HepG2 (cell line): ENCODE data around the gene CCT6A. TPM values are rescaled to one million over a fixed set of nuclear protein-coding genes. Genes with fewer than 3 reads are reported as not detected.

ENCODE experiments used
- AGO1 ChIP-seq: fragments of 200-400 bp; formaldehyde crosslinking; IDR thresholded peaks from 2 replicates; pipeline ENCODE4 v1.6.1; 2017; ENCODE audit warnings: mild to moderate bottlenecking, low read depth, low read length, moderate library complexity; ENCODE audit not compliant: poor library complexity, severe bottlenecking
- CREM ChIP-seq, 2 experiments: sonication (generic) in 1 of 2; formaldehyde crosslinking in 1 of 2; IDR thresholded peaks; 2 replicates each; pipeline versions ENCODE4 v1.4.0 to v1.6.1; 2016 to 2020; ENCODE audit warnings: antibody characterized with exemption in 1 of 2, mild to moderate bottlenecking in 1 of 2, missing genetic modification reagents in 1 of 2
- EHMT2 ChIP-seq: fragments of 200-600 bp; sonication (generic); IDR thresholded peaks from 2 replicates; pipeline ENCODE4 v1.7.0; 2017; ENCODE audit warnings: antibody characterized with exemption, low read depth, low read length, borderline replicate concordance
- GFI1 ChIP-seq: sonication (generic); formaldehyde crosslinking; IDR thresholded peaks from 2 replicates; pipeline ENCODE4 v1.5.0; 2020; ENCODE audit warnings: missing genetic modification reagents, mild to moderate bottlenecking, borderline replicate concordance
- HMG20A ChIP-seq: IDR thresholded peaks from 2 replicates; pipeline ENCODE4 v1.6.1; 2016; ENCODE audit warnings: borderline replicate concordance
- MAF1 ChIP-seq: sonication (generic); formaldehyde crosslinking; IDR thresholded peaks from 2 replicates; pipeline ENCODE4 v1.5.0; 2020; ENCODE audit warnings: missing genetic modification reagents, borderline replicate concordance
- MEIS1 ChIP-seq: sonication (generic); formaldehyde crosslinking; IDR thresholded peaks from 2 replicates; pipeline ENCODE4 v1.9.0; 2021; ENCODE audit warnings: mild to moderate bottlenecking, missing genetic modification reagents, moderate library complexity, borderline replicate concordance
- NFE2L2 ChIP-seq: fragments of 150-350 bp; IDR thresholded peaks from 2 replicates; pipeline ENCODE4 v1.6.1; 2014; ENCODE audit warnings: low read length
- NR2F2 ChIP-seq: IDR thresholded peaks from 2 replicates; pipeline ENCODE4 v1.6.1; 2012; ENCODE audit warnings: low read depth, inconsistent platforms, borderline replicate concordance
- SALL2 ChIP-seq: sonication (generic); formaldehyde crosslinking; IDR thresholded peaks from 2 replicates; pipeline ENCODE4 v1.8.1; 2023; ENCODE audit warnings: mild to moderate bottlenecking, missing genetic modification reagents, inconsistent platforms
- TOPORS ChIP-seq: sonication (generic); formaldehyde crosslinking; IDR thresholded peaks from 2 replicates; pipeline ENCODE4 v1.8.0; 2023; ENCODE audit warnings: mild to moderate bottlenecking, missing genetic modification reagents
- WIZ ChIP-seq: sonication (generic); formaldehyde crosslinking; IDR thresholded peaks from 2 replicates; pipeline ENCODE4 v1.5.1; 2020; ENCODE audit warnings: mild to moderate bottlenecking, missing genetic modification reagents
- ZNF12 ChIP-seq: sonication (generic); formaldehyde crosslinking; IDR thresholded peaks from 2 replicates; pipeline ENCODE4 v1.5.0; 2020; ENCODE audit warnings: missing genetic modification reagents
- ZNF234 ChIP-seq: sonication (generic); formaldehyde crosslinking; conservative IDR thresholded peaks from 2 replicates; pipeline ENCODE4 v1.5.1; 2020; ENCODE audit warnings: mild to moderate bottlenecking, missing genetic modification reagents
- ZNF335 ChIP-seq: sonication (generic); formaldehyde crosslinking; IDR thresholded peaks from 2 replicates; pipeline ENCODE4 v1.4.0; 2020; ENCODE audit warnings: missing genetic modification reagents
- ZNF337 ChIP-seq: sonication (generic); formaldehyde crosslinking; IDR thresholded peaks from 2 replicates; pipeline ENCODE4 v1.5.1; 2020; ENCODE audit warnings: missing genetic modification reagents, low read depth, mild to moderate bottlenecking, borderline replicate concordance
- ZNF496 ChIP-seq: sonication (generic); formaldehyde crosslinking; IDR thresholded peaks from 2 replicates; pipeline ENCODE4 v1.8.1; 2023; ENCODE audit warnings: mild to moderate bottlenecking, moderate library complexity, missing genetic modification reagents; ENCODE audit not compliant: insufficient replicate concordance
- ZNF782 ChIP-seq: sonication (generic); formaldehyde crosslinking; IDR thresholded peaks from 2 replicates; pipeline ENCODE4 v1.4.0; 2020; ENCODE audit warnings: missing genetic modification reagents, mild to moderate bottlenecking, borderline replicate concordance
- polyA plus RNA-seq, 8 experiments: library from polyadenylated mRNA; depleted of rRNA in 3 of 8; stranded (reverse) in 7 of 8; unstranded in 1 of 8; fragments of >200 nt; fragmentation: Illumina TruSeq in 4 of 8; extraction: Trizol in 4 of 8; gene quantifications; 2 replicates each; pipeline versions ENCODE4 v1.2.1 to v1.2.3, GENCODE V29; 2011 to 2016; ENCODE audit warnings: low read depth in 4 of 8, missing spikeins in 1 of 8, mixed read lengths in 1 of 8; ENCODE audit not compliant: insufficient read depth in 1 of 8
- total RNA-seq, 5 experiments: library from RNA; depleted of rRNA; stranded (reverse); fragments of >200 nt; fragmentation: Illumina TruSeq; extraction: Trizol; gene quantifications; 2 replicates each; pipeline ENCODE4 v1.2.3, GENCODE V29; 2016; ENCODE audit warnings: low read depth in 1 of 5
- TF ChIP-seq, protein P1 (sequence below): sonication (generic); formaldehyde crosslinking; IDR thresholded peaks from 2 replicates; pipeline ENCODE4 v1.4.0; 2020; ENCODE audit warnings: missing genetic modification reagents
- TF ChIP-seq, protein P2 (sequence below): sonication (generic); formaldehyde crosslinking; IDR thresholded peaks from 2 replicates; pipeline ENCODE4 v1.4.0; 2020; ENCODE audit warnings: missing genetic modification reagents
- TF ChIP-seq, protein P3 (sequence below): sonication (generic); formaldehyde crosslinking; IDR thresholded peaks from 2 replicates; pipeline ENCODE4 v1.4.0; 2020; ENCODE audit warnings: missing genetic modification reagents, borderline replicate concordance
- TF ChIP-seq, protein P4 (sequence below): sonication (generic); formaldehyde crosslinking; IDR thresholded peaks from 2 replicates; pipeline ENCODE4 v1.8.0; 2022; ENCODE audit warnings: missing genetic modification reagents, low read depth, mild to moderate bottlenecking, borderline replicate concordance
- TF ChIP-seq, protein P5 (sequence below): sonication (generic); formaldehyde crosslinking; IDR thresholded peaks from 2 replicates; pipeline ENCODE4 v1.4.0; 2020; ENCODE audit warnings: missing genetic modification reagents

The CCT6A gene
- total and polyA plus RNA-seq, 2 of the 13 experiments (the other 11 are each of a cell fraction or from before 2014, with no cell fraction given) = 219 to 292 TPM

DNA sequence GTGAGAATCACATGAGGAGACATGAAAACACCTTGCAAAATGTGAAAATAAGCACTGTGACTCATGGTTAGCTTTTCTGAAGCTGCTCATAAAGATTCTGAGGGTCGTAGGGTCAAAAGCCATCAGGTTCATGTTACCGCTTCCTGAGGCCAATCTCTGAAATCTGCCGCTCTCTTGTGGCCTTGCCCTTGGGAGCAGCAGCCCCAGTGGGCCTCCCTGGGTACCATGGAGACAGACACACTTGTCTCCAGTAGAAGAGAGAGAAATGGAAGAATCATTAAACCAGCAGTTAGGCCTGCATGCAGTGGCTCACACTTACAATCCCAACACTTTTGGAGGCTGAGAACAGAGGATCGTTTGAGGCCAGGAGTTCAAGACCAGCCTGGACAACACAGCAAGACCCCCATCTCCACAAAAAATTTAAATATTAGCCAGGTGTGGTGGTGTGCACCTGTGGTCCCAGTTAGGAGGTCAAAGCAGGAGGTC is 44.4 kb upstream of the CCT6A start (continued):
- TF ChIP-seq EHMT2 (peak; percentile 55; the same call in 1 of the 2 replicates), MEIS1 (no peak), MAF1 (CRISPR knock-in tag) (peak; percentile 49; the same call in 1 of the 2 replicates), ZNF12 (CRISPR knock-in tag) (no peak), HMG20A (CRISPR knock-in tag) (peak; percentile 90; the same call in 1 of the 2 replicates), CREM (IDR thresholded peaks at IDR 0.05) (peak; percentile 89), CREM (CRISPR knock-in tag; IDR thresholded peaks at IDR 0.05) (no peak), ZNF496 (CRISPR knock-in tag) (no peak), GFI1 (CRISPR knock-in tag) (peak; percentile 91), ZNF234 (CRISPR knock-in tag) (no peak), AGO1 (no peak), TOPORS (CRISPR knock-in tag) (no peak; the same call in 1 of the 2 replicates), ZNF782 (CRISPR knock-in tag) (no peak), ZNF335 (peak; percentile 71), NFE2L2 (no peak), SALL2 (no peak), NR2F2 (peak; percentile 98), WIZ (CRISPR knock-in tag) (no peak), ZNF337 (CRISPR knock-in tag) (peak; percentile 56; the same call in 1 of the 2 replicates)
- TF ChIP-seq, protein P1, sequence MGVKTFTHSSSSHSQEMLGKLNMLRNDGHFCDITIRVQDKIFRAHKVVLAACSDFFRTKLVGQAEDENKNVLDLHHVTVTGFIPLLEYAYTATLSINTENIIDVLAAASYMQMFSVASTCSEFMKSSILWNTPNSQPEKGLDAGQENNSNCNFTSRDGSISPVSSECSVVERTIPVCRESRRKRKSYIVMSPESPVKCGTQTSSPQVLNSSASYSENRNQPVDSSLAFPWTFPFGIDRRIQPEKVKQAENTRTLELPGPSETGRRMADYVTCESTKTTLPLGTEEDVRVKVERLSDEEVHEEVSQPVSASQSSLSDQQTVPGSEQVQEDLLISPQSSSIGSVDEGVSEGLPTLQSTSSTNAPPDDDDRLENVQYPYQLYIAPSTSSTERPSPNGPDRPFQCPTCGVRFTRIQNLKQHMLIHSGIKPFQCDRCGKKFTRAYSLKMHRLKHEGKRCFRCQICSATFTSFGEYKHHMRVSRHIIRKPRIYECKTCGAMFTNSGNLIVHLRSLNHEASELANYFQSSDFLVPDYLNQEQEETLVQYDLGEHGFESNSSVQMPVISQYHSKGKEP = no peak
- TF ChIP-seq, protein P2, sequence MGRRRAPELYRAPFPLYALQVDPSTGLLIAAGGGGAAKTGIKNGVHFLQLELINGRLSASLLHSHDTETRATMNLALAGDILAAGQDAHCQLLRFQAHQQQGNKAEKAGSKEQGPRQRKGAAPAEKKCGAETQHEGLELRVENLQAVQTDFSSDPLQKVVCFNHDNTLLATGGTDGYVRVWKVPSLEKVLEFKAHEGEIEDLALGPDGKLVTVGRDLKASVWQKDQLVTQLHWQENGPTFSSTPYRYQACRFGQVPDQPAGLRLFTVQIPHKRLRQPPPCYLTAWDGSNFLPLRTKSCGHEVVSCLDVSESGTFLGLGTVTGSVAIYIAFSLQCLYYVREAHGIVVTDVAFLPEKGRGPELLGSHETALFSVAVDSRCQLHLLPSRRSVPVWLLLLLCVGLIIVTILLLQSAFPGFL (CRISPR knock-in tag) = no peak
- TF ChIP-seq, protein P3, sequence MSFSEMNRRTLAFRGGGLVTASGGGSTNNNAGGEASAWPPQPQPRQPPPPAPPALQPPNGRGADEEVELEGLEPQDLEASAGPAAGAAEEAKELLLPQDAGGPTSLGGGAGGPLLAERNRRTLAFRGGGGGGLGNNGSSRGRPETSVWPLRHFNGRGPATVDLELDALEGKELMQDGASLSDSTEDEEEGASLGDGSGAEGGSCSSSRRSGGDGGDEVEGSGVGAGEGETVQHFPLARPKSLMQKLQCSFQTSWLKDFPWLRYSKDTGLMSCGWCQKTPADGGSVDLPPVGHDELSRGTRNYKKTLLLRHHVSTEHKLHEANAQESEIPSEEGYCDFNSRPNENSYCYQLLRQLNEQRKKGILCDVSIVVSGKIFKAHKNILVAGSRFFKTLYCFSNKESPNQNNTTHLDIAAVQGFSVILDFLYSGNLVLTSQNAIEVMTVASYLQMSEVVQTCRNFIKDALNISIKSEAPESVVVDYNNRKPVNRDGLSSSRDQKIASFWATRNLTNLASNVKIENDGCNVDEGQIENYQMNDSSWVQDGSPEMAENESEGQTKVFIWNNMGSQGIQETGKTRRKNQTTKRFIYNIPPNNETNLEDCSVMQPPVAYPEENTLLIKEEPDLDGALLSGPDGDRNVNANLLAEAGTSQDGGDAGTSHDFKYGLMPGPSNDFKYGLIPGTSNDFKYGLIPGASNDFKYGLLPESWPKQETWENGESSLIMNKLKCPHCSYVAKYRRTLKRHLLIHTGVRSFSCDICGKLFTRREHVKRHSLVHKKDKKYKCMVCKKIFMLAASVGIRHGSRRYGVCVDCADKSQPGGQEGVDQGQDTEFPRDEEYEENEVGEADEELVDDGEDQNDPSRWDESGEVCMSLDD (CRISPR knock-in tag) = no peak
- TF ChIP-seq, protein P4, sequence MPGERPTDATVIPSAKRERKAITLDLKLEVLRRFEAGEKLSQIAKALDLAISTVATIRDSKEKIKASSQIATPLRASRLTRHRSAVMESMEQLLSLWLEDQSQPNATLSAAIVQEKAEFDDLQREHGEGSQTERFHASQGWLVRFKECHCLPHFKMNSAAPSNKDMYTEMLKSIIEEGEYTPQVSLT (CRISPR knock-in tag) = no peak
- TF ChIP-seq, protein P5, sequence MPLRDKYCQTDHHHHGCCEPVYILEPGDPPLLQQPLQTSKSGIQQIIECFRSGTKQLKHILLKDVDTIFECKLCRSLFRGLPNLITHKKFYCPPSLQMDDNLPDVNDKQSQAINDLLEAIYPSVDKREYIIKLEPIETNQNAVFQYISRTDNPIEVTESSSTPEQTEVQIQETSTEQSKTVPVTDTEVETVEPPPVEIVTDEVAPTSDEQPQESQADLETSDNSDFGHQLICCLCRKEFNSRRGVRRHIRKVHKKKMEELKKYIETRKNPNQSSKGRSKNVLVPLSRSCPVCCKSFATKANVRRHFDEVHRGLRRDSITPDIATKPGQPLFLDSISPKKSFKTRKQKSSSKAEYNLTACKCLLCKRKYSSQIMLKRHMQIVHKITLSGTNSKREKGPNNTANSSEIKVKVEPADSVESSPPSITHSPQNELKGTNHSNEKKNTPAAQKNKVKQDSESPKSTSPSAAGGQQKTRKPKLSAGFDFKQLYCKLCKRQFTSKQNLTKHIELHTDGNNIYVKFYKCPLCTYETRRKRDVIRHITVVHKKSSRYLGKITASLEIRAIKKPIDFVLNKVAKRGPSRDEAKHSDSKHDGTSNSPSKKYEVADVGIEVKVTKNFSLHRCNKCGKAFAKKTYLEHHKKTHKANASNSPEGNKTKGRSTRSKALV (CRISPR knock-in tag) = no peak
